GM18907 (cell line): ENCODE data around the gene BMP15.

Experiments used
- ATAC-seq: cut with Tn5 transposase; IDR thresholded peaks from one replicate; pipeline ENCODE4 v1.9.1; 2021; ENCODE audit warnings: mild to moderate bottlenecking, moderate library complexity; ENCODE audit not compliant: unreplicated experiment

BMP15 gene

DNA sequence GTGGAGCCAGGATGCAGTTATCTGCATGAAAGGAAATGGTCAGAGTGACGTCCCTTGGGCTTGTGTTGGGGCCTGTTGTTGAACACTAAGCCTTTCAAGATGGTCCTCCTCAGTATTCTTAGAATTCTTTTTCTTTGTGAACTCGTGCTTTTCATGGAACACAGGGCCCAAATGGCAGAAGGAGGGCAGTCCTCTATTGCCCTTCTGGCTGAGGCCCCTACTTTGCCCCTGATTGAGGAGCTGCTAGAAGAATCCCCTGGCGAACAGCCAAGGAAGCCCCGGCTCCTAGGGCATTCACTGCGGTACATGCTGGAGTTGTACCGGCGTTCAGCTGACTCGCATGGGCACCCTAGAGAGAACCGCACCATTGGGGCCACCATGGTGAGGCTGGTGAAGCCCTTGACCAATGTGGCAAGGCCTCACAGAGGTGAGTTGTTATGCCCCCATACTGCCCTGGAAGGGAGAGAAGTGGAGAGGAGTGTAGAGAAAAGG is at the start of gene BMP15:
BMP15 (plus strand) TSS at position 51 of the 492 bp plus-strand sequence; CDS start at position 100, 49 bp downstream.
- no peak for ATAC-seq

GRCh38 chrX:50863471-50863870 is 47.1 kb upstream of the BMP15 start:
- no peak for ATAC-seq

GRCh38 chrX:50865311-50865710 is 45.2 kb upstream of the BMP15 start:
- ATAC-seq, result no peak

DNA sequence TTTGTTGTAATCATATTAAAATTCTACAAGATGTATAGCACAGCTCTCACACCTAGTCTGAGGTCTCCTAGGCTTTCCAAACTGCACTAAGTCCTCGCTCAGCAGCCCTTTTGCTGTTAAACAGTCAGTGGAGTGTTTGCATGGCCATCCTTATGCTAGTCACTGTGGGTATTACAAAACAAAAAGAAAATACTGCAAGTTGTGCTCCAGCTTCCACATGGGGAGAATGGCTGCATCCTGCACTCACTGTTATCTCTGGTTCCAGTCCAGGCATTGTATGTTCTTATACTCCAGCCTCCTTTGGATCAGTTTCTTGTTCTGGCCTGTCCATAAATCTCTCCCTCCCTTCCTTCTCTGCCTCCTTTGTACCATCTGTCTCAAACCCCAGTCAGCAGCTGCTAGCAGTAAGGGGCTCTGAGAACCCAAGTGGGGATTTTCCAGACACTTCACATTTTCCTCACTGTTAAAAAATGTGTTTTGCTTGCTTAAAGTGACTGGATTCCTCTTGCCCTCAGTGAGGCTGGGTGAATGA is 38.5 kb upstream of the BMP15 start:
- no peak for ATAC-seq

- no peak for ATAC-seq
These were observed 35.7 kb upstream of the BMP15 start for GRCh38 chrX:50874876-50875275.

DNA sequence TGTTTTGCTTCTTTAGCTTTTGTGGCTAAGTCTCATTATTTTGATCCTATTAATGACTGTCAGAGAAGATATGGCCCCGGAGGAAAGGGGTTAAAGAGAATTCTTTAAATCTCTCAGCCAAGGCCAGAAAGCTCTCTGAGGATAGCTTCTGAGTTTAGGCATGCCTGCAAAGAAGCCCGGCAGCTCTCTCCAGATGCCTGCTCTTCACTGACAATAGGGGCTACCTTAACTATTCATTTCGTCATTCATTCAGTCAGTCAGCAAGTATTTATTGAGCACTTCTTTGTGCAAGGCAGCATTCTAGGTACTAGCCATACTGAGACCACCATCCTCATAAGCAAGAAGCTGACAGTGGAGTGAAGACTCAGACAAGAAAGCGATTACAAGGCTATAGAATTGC is 34.0 kb upstream of the BMP15 start:
- no peak for ATAC-seq

- no peak for ATAC-seq
These were observed 33.2 kb upstream of the BMP15 start for GRCh38 chrX:50877310-50877709.

DNA sequence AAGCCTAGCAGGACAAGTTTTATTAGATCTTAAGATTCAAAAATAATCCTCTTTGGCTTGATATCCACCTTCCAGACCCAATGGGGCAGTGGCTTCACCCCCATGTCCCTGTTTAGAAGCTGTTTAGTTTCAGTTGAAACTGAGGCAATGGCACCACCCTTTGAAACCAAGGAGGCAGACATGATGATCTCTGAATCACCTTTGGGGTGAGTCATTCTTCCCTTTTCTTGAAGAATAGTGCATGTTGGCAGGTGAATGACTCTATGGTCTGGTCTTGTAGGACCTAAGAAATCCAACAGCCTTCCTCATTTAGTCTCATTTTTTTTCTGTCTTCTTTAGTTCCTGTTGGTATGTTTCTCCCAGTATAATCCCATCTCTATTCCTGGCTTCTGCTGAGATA is 29.5 kb upstream of the BMP15 start:
- no peak for ATAC-seq

DNA sequence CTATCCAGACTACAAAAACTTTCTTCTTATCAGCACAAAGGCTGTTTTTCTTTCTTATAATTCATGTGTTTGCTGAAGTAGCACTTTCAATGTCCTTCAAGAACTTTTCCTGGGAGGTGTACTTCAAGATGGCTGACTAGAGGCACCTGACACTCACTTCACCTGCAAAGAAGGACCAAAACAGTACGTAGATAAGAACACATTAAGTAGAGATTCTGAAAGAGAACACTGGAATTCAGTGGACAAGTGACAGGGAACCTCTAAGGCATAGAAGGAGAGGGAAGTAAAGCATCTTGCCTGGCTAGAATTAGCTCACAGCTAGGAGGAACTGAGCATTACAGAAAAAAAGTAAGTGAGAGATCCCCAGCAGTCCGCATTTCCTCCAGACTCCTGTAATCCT is 21.7 kb upstream of the BMP15 start:
- no peak for ATAC-seq

DNA sequence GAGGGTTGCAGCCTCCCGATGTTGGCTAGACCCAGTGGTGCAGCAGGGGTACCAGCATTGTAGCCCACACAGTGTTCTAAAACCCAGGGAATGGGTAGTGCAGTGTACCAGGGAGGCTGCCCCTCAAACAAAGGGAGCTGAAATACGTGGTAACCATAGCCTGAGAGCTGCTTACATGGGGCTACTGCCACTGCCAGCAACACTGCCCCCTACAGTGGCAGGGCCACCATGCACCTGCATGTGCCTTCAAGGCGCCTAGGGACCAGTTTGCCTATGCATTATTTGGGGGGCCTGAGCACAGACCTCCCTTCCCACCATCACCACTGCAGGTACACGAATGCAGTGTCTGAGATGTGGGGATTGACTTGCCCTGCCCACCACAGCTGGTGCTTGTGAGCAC is 21.0 kb upstream of the BMP15 start:
- ATAC-seq, result no peak

DNA sequence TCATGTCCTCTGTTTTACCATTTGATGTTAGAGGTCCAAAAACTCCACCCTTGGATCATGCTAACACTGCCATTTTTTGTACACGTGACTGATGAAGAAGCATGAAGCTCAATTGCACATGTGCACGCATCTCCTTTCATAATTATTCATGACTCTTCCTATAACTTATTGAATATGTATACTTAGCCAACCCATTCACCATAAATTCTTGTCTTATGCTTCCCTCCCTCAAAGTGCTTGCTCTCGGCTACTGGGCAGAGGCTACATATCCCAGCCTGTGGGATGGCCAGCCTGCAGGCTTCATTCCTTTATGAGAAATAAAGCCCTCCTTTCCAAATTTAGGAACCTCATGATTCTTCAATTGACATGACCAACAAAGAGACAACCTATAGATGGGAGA is 17.5 kb upstream of the BMP15 start:
- ATAC-seq, result no peak

- no peak for ATAC-seq
These were observed 17.1 kb upstream of the BMP15 start for GRCh38 chrX:50893466-50893865.

DNA sequence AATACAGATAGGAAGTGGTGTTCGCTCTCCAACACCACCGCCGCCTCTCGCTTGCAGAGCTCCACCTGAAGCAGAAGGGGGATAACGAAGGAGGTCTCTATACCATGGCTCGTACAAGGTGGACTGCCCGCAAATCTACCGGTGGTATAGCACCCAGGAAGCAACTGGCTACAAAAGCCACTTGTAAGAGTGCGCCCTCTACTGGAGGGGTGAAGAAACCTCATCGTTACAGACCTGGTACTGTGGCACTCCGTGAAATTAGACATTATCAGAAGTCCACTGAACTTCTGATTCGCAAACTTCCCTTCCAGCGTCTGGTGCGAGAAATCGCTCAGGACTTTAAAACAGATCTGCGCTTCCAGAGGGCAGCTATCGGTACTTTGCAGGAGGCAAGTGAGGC is 5.2 kb upstream of the BMP15 start:
- ATAC-seq, result no peak

DNA sequence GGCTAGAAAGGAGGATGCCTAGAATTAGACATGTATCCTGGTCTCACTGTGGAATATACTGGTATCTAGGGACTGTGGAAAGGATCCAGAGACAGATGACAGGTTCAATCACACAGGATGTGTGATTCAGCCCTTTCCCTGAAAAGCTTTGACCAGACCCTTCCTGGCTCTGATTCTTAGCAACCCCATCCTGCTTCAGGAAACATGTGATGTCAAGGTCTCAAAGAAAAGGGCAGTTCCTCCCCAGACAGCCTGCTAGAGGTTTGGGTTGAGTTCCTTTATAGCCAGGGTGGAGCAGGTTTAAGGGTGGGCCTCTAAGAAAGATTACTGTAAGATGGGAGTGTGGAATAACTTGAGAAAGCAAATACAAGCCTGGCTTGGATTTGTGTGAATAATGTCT is 3.0 kb downstream of the BMP15 start:
- ATAC-seq, result no peak

DNA sequence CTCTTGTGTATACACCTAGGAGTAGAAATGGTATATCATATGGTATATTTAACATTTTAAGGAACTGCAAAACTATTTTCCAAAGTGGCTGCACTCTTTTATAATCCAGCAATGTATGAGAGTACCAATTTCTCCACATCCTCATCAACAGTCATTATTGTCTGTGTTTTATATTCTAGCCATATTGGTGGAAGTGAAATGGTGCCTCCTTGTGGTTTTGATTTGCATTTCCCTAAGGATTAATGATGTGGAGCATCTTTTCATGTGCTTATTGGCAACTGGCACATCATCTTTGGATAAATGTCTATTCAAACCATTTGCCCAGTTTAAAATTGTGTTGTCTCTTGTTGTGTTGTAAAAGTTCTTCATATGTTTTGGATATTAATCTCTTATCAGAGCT is 9.6 kb downstream of the BMP15 start:
- ATAC-seq, result no peak

GRCh38 chrX:50927127-50927526 is 16.6 kb downstream of the BMP15 start:
- no peak for ATAC-seq

DNA sequence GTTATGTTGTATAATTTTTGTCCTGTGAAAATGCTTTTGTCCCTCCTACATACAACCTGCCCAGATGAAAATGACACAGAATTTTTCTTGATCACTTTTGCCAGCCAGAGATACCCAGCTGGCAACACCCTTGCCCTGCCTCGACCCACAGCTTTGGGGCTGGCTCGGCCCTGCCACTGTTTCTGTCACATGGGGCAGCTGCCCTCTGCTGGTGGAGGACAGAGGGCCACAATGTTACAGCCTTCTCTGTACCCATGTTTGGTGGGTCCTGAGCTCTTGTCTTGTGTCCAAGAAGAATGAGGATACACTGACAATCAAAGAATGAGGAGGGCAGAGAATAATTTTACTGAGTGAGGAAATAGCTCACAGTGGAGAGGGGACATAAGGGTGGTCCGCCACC is 31.1 kb downstream of the BMP15 start:
- ATAC-seq, result no peak

GRCh38 chrX:50942471-50942870 is 31.9 kb downstream of the BMP15 start:
- ATAC-seq, result no peak

DNA sequence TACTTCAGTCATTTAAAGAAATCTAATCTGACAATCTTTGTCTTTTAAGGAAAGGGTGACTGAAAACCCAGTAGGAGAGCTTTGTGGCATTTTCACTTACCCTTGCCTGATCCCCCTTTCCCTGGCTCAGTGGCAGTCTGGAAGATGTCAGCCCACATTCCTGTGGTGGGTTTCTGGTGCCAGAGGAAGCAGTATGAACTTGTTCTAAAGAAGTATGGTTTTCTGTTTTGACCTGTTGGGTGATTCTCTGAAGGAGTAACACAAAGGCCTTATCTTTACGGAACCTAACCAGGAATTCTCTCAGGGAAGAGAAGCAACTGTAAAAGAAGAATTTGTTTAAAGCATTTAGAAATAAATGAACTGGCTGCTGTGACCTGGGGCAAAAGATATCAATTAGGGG is 41.9 kb downstream of the BMP15 start:
- ATAC-seq, result no peak

DNA sequence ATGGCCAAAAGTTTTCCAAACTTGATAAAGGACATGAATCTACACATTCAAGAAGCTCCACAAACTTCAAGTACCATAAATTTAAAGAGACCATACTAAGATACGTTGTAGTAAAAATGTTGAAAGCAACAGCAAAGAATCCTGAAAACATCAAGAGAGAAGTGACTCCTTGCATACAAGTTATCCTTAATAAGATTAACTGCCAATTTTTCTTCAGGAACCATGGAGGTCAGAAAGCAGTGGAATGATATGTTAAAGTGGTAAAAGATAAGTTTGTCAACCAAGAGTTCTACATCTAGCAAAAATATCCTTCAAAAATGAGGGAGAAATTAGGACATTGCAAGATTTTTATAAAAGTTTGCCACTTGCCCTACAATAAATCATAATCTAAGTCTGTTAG is 43.3 kb downstream of the BMP15 start:
- ATAC-seq, result no peak

- no peak for ATAC-seq
These were observed 51.6 kb downstream of the BMP15 start for GRCh38 chrX:50962156-50962555.

DNA sequence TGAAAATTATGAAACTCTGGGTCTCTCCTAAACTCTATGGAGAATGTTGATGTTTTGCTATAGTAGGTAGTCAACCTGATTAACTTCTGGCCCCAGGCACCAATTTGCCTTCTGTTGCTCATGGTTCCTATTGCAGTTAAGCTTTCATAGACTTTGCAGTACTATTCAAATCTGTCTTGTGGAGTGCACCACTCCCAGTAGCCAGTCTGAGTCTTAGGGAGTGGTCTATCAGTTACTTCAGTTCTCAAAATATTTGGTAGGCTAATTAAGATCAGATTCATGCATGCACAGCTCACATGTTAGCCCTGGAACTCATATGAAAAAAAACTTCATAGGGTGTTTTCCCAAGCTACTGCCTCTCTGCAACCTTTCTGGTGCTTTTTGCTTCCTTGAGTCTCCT is 53.3 kb downstream of the BMP15 start:
- ATAC-seq, result no peak
